ENCODE results near the gene KLHDC7B. TPM values are rescaled to one million over a fixed set of nuclear protein-coding genes. Genes with fewer than 3 reads are reported as not detected.

The KLHDC7B gene
- total RNA-seq, 2 donors from 2014 or later, result not detected

DNA sequence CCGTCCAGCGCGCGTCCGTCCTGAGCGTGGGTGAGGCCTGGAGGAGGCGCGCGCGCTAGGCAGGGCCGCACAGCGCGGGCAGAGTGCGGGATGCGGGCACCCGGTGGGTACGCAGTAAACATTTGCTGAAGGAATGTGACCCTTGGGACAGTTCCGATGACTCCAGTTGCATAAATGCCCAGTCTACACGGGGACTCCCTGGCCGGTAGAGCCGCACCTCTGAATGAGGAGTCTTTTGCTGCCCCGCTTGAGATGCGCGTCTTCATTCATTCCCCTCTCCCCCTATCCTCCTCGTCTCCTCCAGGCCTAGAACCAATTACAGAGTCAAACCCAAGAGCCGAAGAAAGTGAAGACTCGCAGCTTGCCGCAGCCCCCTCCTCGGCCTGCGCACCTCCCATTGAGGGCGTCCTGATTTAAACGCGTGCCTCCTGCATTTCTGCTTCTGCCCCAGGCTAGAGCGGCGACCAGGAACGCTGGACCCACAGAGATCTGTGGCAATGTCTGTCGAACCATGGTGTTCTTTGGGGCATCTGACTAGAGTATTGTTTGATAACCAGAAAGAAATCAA lies 37.7 kb downstream of the KLHDC7B start:
- Histone ChIP-seq H3K27ac (peak overlapping the region; percentile 96 to 98), H3K4me1 (peaks cover 0 to 36% of the 10 kb centered on the region in 2 donors), H3K9me3 (no peaks in the 10 kb centered on the region), H3K4me3 (peak overlapping the region; percentile 69 to 85), H3K27me3 (no peaks in the 10 kb centered on the region), H3K36me3 (no peaks in the 10 kb centered on the region)
- no peak for DNase-seq (ENCODE audit: low spot score)
- TF ChIP-seq, protein P1, sequence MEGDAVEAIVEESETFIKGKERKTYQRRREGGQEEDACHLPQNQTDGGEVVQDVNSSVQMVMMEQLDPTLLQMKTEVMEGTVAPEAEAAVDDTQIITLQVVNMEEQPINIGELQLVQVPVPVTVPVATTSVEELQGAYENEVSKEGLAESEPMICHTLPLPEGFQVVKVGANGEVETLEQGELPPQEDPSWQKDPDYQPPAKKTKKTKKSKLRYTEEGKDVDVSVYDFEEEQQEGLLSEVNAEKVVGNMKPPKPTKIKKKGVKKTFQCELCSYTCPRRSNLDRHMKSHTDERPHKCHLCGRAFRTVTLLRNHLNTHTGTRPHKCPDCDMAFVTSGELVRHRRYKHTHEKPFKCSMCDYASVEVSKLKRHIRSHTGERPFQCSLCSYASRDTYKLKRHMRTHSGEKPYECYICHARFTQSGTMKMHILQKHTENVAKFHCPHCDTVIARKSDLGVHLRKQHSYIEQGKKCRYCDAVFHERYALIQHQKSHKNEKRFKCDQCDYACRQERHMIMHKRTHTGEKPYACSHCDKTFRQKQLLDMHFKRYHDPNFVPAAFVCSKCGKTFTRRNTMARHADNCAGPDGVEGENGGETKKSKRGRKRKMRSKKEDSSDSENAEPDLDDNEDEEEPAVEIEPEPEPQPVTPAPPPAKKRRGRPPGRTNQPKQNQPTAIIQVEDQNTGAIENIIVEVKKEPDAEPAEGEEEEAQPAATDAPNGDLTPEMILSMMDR (IDR thresholded peaks at IDR 0.05), result no peak

DNA sequence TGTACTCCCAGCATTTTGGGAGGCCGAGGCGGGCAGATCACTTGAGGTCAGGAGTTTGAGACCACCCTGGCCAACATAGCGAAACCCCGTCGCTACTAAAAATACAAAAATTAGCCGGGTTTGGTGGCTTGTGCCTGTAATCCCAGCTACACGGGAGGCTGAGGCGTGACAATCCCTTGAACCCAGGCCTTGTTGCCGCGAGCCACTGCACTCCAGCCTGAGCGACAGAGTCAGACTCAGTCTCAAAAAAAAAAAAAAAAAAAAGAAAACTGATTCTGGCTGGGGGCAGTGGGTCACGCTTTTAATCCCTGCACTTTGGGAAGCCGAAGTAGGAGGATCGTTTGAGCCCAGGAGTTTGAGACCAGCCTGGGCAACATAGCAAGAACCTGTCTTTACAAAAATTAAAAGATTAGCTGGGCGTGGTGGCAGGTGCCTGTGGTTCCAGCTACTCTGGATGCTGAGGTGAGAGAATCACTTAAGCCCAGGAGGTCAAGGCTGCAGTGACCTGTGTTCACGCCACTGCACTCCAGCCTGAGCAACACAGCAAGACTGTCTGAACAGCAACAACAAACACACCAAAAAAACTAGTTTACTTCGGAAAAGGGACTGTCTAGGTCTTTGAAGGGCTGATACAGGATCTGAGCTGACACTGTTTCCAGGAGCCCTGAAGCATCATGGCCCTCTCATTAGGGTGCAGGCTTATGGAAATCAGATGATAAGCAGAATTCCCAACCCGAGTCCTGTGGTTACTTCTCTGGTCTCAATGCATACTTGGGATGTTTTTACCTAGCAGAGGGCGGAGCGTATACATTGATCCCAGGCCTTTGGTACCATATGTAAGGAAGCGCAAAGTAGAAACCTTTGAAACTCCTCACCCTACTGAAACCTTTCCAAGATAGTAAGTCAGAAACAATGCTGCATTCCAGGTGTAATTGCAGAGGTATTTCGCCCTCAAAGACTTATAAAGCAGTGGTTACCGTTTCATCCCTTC lies 38.7 kb downstream of the KLHDC7B start:
- no peaks in the 10 kb centered on the region for H3K9me3 ChIP-seq
- peaks cover 0 to 25% of the 10 kb centered on the region in 2 donors for H3K4me1 ChIP-seq
- no peaks in the 10 kb centered on the region for H3K27me3 ChIP-seq
- no peak overlapping the region for H3K4me3 ChIP-seq
- TF ChIP-seq, protein P1 (IDR thresholded peaks at IDR 0.05), result no peak
- no peak for DNase-seq (ENCODE audit: low spot score)
- no peaks in the 10 kb centered on the region for H3K36me3 ChIP-seq
- no peak overlapping the region for H3K27ac ChIP-seq

DNA sequence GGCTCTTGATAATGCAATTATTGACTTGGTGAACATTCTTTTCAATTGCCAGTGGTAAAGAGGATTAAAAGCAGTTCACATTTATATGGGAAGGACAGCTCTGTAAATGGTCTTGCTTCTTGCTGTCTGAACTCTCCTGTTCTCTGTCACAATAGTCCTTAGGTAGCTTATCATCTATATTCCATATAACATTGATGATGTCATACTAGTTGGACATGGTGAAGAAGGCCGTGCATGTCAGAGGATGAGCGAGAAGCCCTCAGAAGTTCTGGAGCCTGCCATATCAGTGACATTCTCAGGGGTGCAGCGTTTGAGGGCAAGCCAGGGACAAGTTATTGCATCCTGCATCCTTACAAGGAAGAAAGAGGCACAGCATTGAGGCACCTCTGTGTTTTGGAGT lies 39.5 kb downstream of the KLHDC7B start:
- Histone ChIP-seq H3K27me3 (no peaks in the 10 kb centered on the region), H3K9me3 (no peaks in the 10 kb centered on the region), H3K4me3 (no peak overlapping the region), H3K36me3 (no peaks in the 10 kb centered on the region), H3K4me1 (peaks cover 0 to 22% of the 10 kb centered on the region in 2 donors), H3K27ac (no peak overlapping the region)
- no peak for DNase-seq (ENCODE audit: low spot score)
- TF ChIP-seq, protein P1 (IDR thresholded peaks at IDR 0.05), result no peak

DNA sequence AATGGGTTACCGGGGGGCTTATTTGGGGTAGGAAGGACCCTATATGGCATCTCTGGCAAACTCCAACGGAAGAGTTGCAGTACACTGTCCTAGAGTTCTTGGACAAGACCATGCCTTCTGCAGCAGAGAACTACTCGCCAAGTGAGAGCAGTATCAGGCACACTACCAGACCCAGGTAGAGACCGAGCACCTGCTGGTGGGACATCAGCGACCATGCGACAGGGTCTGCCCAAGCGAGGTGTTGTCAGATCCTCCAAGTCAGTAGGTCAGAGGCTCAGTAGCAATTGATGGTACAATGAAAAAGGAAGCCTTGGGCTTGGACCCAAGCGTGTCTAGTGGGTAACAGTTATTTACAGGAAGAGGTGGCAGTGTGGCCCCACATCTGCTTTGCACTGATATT lies 40.1 kb downstream of the KLHDC7B start:
- Histone ChIP-seq H3K4me3 (no peak overlapping the region), H3K36me3 (no peaks in the 10 kb centered on the region), H3K9me3 (no peaks in the 10 kb centered on the region), H3K27me3 (no peaks in the 10 kb centered on the region), H3K27ac (no peak overlapping the region), H3K4me1 (peaks cover 0 to 21% of the 10 kb centered on the region in 2 donors)
- no peak for DNase-seq (ENCODE audit: low spot score)
- TF ChIP-seq, protein P1 (IDR thresholded peaks at IDR 0.05), result no peak

DNA sequence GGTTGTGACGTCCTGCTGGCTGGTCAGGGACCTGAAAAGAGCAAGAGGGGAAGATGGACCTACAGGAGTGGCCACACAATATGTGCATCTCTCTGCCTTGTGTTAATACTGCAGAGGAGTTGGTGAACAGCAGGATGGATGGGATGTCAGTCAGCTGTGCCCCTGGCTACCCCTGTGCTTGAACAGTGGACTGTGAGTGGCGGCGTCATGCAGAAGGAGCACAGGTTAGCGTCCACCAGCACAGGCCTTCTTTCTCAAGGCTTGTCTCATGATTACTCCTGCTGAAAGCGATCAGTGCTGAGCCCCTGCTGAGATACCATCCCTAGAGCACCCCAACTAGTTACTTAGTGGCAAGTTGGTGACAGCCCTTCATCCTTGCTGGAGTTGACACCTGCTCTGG lies 40.7 kb downstream of the KLHDC7B start:
- Histone ChIP-seq H3K4me1 (peaks cover 0 to 15% of the 10 kb centered on the region in 2 donors), H3K4me3 (no peak overlapping the region), H3K27me3 (no peaks in the 10 kb centered on the region), H3K27ac (no peak overlapping the region), H3K9me3 (no peaks in the 10 kb centered on the region), H3K36me3 (no peaks in the 10 kb centered on the region)
- no peak for DNase-seq (ENCODE audit: low spot score)
- TF ChIP-seq, protein P1 (IDR thresholded peaks at IDR 0.05), result no peak
